Astrocyte (in vitro differentiated cells and primary cell): Measurements from ENCODE around the gene POLR3C. TPM values are rescaled to one million over a fixed set of nuclear protein-coding genes. Genes with fewer than 3 reads are reported as not detected.
A peak's percentile ranks its signal among the peaks of the same experiment; 100 is the strongest.

Source experiments
- DNase-seq: peaks from one replicate; pipeline ENCODE4 v3.0.0-alpha.2; 2010; ENCODE audit warnings: low read depth
- FAIRE-seq: peaks from 2 replicates; lab custom pipeline; 2011; peaks lifted over from hg19 to GRCh38; lab: Jason Lieb, UNC
- H2AFZ ChIP-seq: 2 replicates; pipeline ENCODE4 v1.6.0; 2012; ENCODE audit warnings: low read depth, low read length, inconsistent platforms
- H3K27ac ChIP-seq: 2 replicates; pipeline ENCODE4 v1.5.1; 2011; ENCODE audit warnings: low read depth, low read length, inconsistent platforms
- H3K27me3 ChIP-seq: 2 replicates; pipeline ENCODE4 v1.6.0; 2011; ENCODE audit warnings: low read length, inconsistent platforms; ENCODE audit not compliant: insufficient read depth
- H3K36me3 ChIP-seq: 2 replicates; pipeline ENCODE4 v1.5.1; 2011; ENCODE audit warnings: low read length, inconsistent platforms; ENCODE audit not compliant: insufficient read depth
- H3K4me1 ChIP-seq: 2 replicates; pipeline ENCODE4 v1.5.1; 2011; ENCODE audit warnings: low read length, inconsistent platforms; ENCODE audit not compliant: insufficient read depth
- H3K4me2 ChIP-seq: 2 replicates; pipeline ENCODE4 v1.6.0; 2012; ENCODE audit warnings: low read length, inconsistent platforms
- H3K4me3 ChIP-seq: 2 replicates; pipeline ENCODE4 v1.5.1; 2011; ENCODE audit warnings: low read depth, mild to moderate bottlenecking, low read length, inconsistent platforms; ENCODE audit not compliant: insufficient read depth
- H3K79me2 ChIP-seq: 2 replicates; pipeline ENCODE4 v1.6.0; 2012; ENCODE audit warnings: mild to moderate bottlenecking, low read length, inconsistent platforms; ENCODE audit not compliant: insufficient read depth
- H3K9ac ChIP-seq: 2 replicates; pipeline ENCODE4 v1.6.0; 2012; ENCODE audit warnings: mild to moderate bottlenecking, low read length, inconsistent platforms
- H3K9me3 ChIP-seq: 2 replicates; pipeline ENCODE4 v1.5.1; 2012; ENCODE audit warnings: low read depth, mild to moderate bottlenecking, low read length, inconsistent platforms; ENCODE audit not compliant: insufficient read depth
- H4K20me1 ChIP-seq: 2 replicates; pipeline ENCODE4 v1.6.0; 2012; ENCODE audit warnings: low read length, inconsistent platforms; ENCODE audit not compliant: insufficient read depth
- H3K27ac Mint-ChIP-seq: one replicate; pipeline ENCODE4 v1.8.0; 2021; ENCODE audit warnings: mild to moderate bottlenecking, mixed read lengths; ENCODE audit not compliant: unreplicated experiment
- H3K27me3 Mint-ChIP-seq: one replicate; pipeline ENCODE4 v1.8.0; 2021; ENCODE audit warnings: low read depth, mixed read lengths; ENCODE audit not compliant: unreplicated experiment
- H3K36me3 Mint-ChIP-seq: one replicate; pipeline ENCODE4 v1.8.0; 2021; ENCODE audit warnings: low read depth, mixed read lengths; ENCODE audit not compliant: unreplicated experiment
- H3K4me1 Mint-ChIP-seq: one replicate; pipeline ENCODE4 v1.8.0; 2021; ENCODE audit warnings: low read depth, mixed read lengths; ENCODE audit not compliant: unreplicated experiment
- H3K4me3 Mint-ChIP-seq: one replicate; pipeline ENCODE4 v1.8.0; 2021; ENCODE audit warnings: mild to moderate bottlenecking, moderate library complexity, mixed read lengths; ENCODE audit not compliant: unreplicated experiment
- H3K9me3 Mint-ChIP-seq: one replicate; pipeline ENCODE4 v1.8.0; 2021; ENCODE audit warnings: mild to moderate bottlenecking, mixed read lengths; ENCODE audit not compliant: unreplicated experiment
- EZH2 ChIP-seq: IDR thresholded peaks from 2 replicates; pipeline ENCODE4 v1.6.1; 2012; ENCODE audit warnings: mild to moderate bottlenecking, low read length, inconsistent platforms; ENCODE audit not compliant: insufficient read depth
- total RNA-seq: library from RNA; stranded (reverse); gene quantifications from 2 replicates; pipeline ENCODE4 v1.2.1, GENCODE V29; 2021
- TF ChIP-seq, protein P1 (sequence below): IDR thresholded peaks from 2 replicates; pipeline ENCODE4 v1.5.1; 2011; ENCODE audit warnings: low read depth, mild to moderate bottlenecking, inconsistent platforms, low read length, moderate library complexity; ENCODE audit not compliant: insufficient read depth

POLR3C gene
- total RNA-seq, 1 donor from 2014 or later: 43.3 TPM

DNA sequence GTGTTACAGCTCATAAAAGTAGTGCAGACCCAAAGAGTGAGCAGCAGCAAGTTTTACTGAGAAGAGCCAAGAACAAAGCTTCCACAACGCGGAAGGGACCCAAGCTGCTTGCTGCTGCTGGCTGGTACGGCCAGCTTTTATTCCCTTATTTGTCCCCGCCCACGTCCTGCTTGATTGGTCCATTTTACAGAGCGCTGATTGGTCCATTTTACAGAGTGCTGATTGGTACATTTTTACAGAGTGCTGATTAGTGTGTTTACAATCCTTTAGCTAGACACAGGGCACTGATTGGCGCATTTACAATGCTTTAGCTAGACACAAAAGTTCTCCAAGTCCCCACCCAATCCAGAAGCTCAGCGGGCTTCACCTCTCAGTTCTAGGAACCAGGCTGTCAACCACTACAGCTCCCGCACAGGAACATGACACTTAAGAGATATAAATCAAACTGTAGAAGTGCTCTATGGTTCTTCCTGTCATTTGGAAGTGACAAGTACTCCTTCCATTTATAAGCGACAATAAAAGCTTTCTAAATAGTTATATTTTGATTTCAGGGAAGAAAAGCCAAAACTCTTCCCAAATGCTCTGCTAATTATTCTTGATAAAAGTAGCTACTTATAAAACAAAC lies 28.6 kb upstream of the POLR3C start:
- FAIRE-seq (no peak), DNase-seq (no peak)
- Histone ChIP-seq H3K4me1 (no peaks in the 10 kb centered on the region), H3K27ac (no peak overlapping the region), H3K4me2 (no peak overlapping the region), H3K36me3 (no peaks in the 10 kb centered on the region), H2AFZ (no peak overlapping the region), H3K4me3 (no peak overlapping the region), H3K9me3 (no peaks in the 10 kb centered on the region), H3K79me2 (peaks cover 74% of the 10 kb centered on the region), H3K27me3 (no peaks in the 10 kb centered on the region), H3K9ac (no peak overlapping the region), H4K20me1 (peaks cover 25% of the 10 kb centered on the region)
- no peak overlapping the region for H3K4me3 Mint-ChIP-seq
- peaks cover 12% of the 10 kb centered on the region for H3K9me3 Mint-ChIP-seq
- no peaks in the 10 kb centered on the region for H3K27me3 Mint-ChIP-seq
- TF ChIP-seq EZH2: no peak
- TF ChIP-seq, protein P1, sequence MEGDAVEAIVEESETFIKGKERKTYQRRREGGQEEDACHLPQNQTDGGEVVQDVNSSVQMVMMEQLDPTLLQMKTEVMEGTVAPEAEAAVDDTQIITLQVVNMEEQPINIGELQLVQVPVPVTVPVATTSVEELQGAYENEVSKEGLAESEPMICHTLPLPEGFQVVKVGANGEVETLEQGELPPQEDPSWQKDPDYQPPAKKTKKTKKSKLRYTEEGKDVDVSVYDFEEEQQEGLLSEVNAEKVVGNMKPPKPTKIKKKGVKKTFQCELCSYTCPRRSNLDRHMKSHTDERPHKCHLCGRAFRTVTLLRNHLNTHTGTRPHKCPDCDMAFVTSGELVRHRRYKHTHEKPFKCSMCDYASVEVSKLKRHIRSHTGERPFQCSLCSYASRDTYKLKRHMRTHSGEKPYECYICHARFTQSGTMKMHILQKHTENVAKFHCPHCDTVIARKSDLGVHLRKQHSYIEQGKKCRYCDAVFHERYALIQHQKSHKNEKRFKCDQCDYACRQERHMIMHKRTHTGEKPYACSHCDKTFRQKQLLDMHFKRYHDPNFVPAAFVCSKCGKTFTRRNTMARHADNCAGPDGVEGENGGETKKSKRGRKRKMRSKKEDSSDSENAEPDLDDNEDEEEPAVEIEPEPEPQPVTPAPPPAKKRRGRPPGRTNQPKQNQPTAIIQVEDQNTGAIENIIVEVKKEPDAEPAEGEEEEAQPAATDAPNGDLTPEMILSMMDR: no peak
- H3K36me3 Mint-ChIP-seq: peaks cover 23% of the 10 kb centered on the region
- no peak overlapping the region for H3K27ac Mint-ChIP-seq
- H3K4me1 Mint-ChIP-seq: no peaks in the 10 kb centered on the region

DNA sequence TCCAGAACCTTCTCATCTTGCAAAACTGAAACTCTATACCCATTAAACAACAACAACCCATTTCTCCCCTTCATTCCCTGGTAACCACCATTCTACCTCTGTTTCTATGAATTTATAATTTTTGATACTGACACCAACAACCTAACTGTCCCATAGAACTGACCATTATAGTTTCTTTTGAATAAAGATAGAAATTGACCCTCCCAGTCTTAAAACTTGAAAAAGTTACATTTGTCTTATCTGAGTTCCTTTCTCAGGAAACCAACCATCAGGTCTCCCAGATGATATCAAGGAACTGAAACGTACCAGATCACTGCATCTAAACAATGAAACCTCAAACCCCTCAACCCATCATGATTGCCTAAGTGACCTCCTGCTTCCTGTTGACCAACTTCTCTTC lies 27.2 kb upstream of the POLR3C start:
- H3K4me3 ChIP-seq: no peak overlapping the region
- no peak overlapping the region for H3K9ac ChIP-seq
- H3K36me3 ChIP-seq: no peaks in the 10 kb centered on the region
- Mint-ChIP-seq H3K27me3 (no peaks in the 10 kb centered on the region), H3K36me3 (peaks cover 24% of the 10 kb centered on the region), H3K27ac (no peak overlapping the region), H3K4me3 (no peak overlapping the region), H3K9me3 (peaks cover 12% of the 10 kb centered on the region), H3K4me1 (no peaks in the 10 kb centered on the region)
- DNase-seq (no peak), FAIRE-seq (no peak)
- peaks cover 79% of the 10 kb centered on the region for H3K79me2 ChIP-seq
- no peaks in the 10 kb centered on the region for H3K27me3 ChIP-seq
- H3K27ac ChIP-seq: no peak overlapping the region
- peaks cover 38% of the 10 kb centered on the region for H4K20me1 ChIP-seq
- TF ChIP-seq, protein P1: no peak
- TF ChIP-seq EZH2: no peak
- H3K9me3 ChIP-seq: no peaks in the 10 kb centered on the region
- no peak overlapping the region for H2AFZ ChIP-seq
- H3K4me2 ChIP-seq: no peak overlapping the region
- H3K4me1 ChIP-seq: no peaks in the 10 kb centered on the region

DNA sequence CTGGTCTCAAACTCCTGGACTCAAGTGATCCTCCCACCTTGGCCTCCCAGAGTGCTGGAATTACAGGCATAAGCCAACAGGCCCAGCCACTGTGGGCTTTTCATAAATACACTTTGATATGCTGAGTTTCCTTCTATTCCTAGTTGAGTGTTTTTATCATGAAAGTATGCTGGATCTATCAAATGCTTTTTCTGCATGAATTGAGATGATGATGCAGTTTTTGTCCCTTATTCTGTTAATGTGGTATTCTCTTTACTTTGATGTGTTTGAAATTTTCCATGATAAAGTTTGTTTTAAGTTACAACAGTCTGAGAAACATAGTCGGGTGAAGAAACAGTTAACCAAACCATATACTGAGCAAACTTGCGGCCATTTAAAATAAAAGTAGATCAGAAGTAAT lies 24.2 kb upstream of the POLR3C start:
- Histone ChIP-seq H3K4me1 (peaks cover 8% of the 10 kb centered on the region), H4K20me1 (peaks cover 60% of the 10 kb centered on the region), H2AFZ (no peak overlapping the region), H3K27ac (no peak overlapping the region), H3K9ac (no peak overlapping the region), H3K27me3 (no peaks in the 10 kb centered on the region), H3K4me3 (no peak overlapping the region), H3K9me3 (no peaks in the 10 kb centered on the region), H3K79me2 (peaks cover 91% of the 10 kb centered on the region), H3K36me3 (no peaks in the 10 kb centered on the region), H3K4me2 (no peak overlapping the region)
- peaks cover 21% of the 10 kb centered on the region for H3K36me3 Mint-ChIP-seq
- TF ChIP-seq, protein P1: no peak
- TF ChIP-seq EZH2: no peak
- peaks cover 12% of the 10 kb centered on the region for H3K9me3 Mint-ChIP-seq
- no peak overlapping the region for H3K4me3 Mint-ChIP-seq
- H3K27me3 Mint-ChIP-seq: no peaks in the 10 kb centered on the region
- peaks cover 23% of the 10 kb centered on the region for H3K4me1 Mint-ChIP-seq
- peak; percentile 53 for DNase-seq
- H3K27ac Mint-ChIP-seq: no peak overlapping the region
- no peak for FAIRE-seq
